HepG2 (cell line): Measurements from ENCODE around the gene PDS5B. TPM values are rescaled to one million over a fixed set of nuclear protein-coding genes. Genes with fewer than 3 reads are reported as not detected.

Experiments used
- DRAP1 ChIP-seq: IDR thresholded peaks from 2 replicates; pipeline ENCODE4 v1.6.1; 2016; ENCODE audit warnings: missing genetic modification reagents, missing compliant biosample characterization
- HDAC2 ChIP-seq: sonication (generic); formaldehyde crosslinking; IDR thresholded peaks from 2 replicates; pipeline ENCODE4 v1.4.0; 2020; ENCODE audit warnings: missing genetic modification reagents
- ISL2 ChIP-seq: sonication (generic); formaldehyde crosslinking; IDR thresholded peaks from 2 replicates; pipeline ENCODE4 v1.5.0; 2020; ENCODE audit warnings: missing genetic modification reagents
- KLF6 ChIP-seq: IDR thresholded peaks from 2 replicates; pipeline ENCODE4 v1.8.0; 2016; ENCODE audit warnings: missing biosample characterization, missing genetic modification reagents
- MAFG ChIP-seq: sonication (generic); formaldehyde crosslinking; IDR thresholded peaks from 2 replicates; pipeline ENCODE4 v1.5.1; 2020; ENCODE audit warnings: mild to moderate bottlenecking, missing genetic modification reagents
- MATR3 ChIP-seq: sonication (generic); formaldehyde crosslinking; IDR thresholded peaks from 2 replicates; pipeline ENCODE4 v1.4.0; 2020; ENCODE audit warnings: missing genetic modification reagents
- MED1 ChIP-seq: sonication (generic); formaldehyde crosslinking; IDR thresholded peaks from 2 replicates; pipeline ENCODE4 v1.4.0; 2020; ENCODE audit warnings: missing genetic modification reagents
- RORA ChIP-seq: sonication (generic); formaldehyde crosslinking; IDR thresholded peaks from 2 replicates; pipeline ENCODE4 v1.5.0; 2020; ENCODE audit warnings: mild to moderate bottlenecking, missing genetic modification reagents, moderate library complexity
- TARDBP ChIP-seq: sonication (generic); formaldehyde crosslinking; IDR thresholded peaks from 2 replicates; pipeline ENCODE4 v1.8.0; 2022; ENCODE audit warnings: mild to moderate bottlenecking, missing genetic modification reagents
- TBL1XR1 ChIP-seq: fragments of 150-350 bp; IDR thresholded peaks from 2 replicates; pipeline ENCODE4 v1.6.1; 2014; ENCODE audit warnings: borderline replicate concordance, low read length; ENCODE audit not compliant: partially characterized antibody
- TCF12 ChIP-seq, 2 experiments: fragments of 450-650 bp in 1 of 2; sonication (generic) in 1 of 2; formaldehyde crosslinking in 1 of 2; IDR thresholded peaks; 2 replicates each; pipeline versions ENCODE4 v1.6.1 to v1.8.0; 2017 to 2022; ENCODE audit warnings: antibody characterized with exemption in 1 of 2, mild to moderate bottlenecking in 1 of 2, missing genetic modification reagents in 1 of 2, moderate library complexity in 1 of 2
- ZHX2 ChIP-seq, 2 experiments: sonication (generic) in 1 of 2; formaldehyde crosslinking in 1 of 2; IDR thresholded peaks; 2 replicates each; pipeline versions ENCODE4 v1.6.1 to v1.9.0; 2014 to 2022; ENCODE audit warnings: antibody characterized with exemption in 1 of 2, borderline replicate concordance in 1 of 2, inconsistent platforms in 1 of 2, low read depth in 1 of 2, missing genetic modification reagents in 1 of 2
- ZNF432 ChIP-seq: sonication (generic); formaldehyde crosslinking; IDR thresholded peaks from 2 replicates; pipeline ENCODE4 v1.5.0; 2020; ENCODE audit warnings: missing genetic modification reagents, mild to moderate bottlenecking, borderline replicate concordance
- polyA plus RNA-seq, 8 experiments: library from polyadenylated mRNA; depleted of rRNA in 3 of 8; stranded (reverse) in 7 of 8; unstranded in 1 of 8; fragments of >200 nt; fragmentation: Illumina TruSeq in 4 of 8; extraction: Trizol in 4 of 8; gene quantifications; 2 replicates each; pipeline versions ENCODE4 v1.2.1 to v1.2.3, GENCODE V29; 2011 to 2016; ENCODE audit warnings: low read depth in 4 of 8, missing spikeins in 1 of 8, mixed read lengths in 1 of 8; ENCODE audit not compliant: insufficient read depth in 1 of 8
- total RNA-seq, 5 experiments: library from RNA; depleted of rRNA; stranded (reverse); fragments of >200 nt; fragmentation: Illumina TruSeq; extraction: Trizol; gene quantifications; 2 replicates each; pipeline ENCODE4 v1.2.3, GENCODE V29; 2016; ENCODE audit warnings: low read depth in 1 of 5
- TF ChIP-seq, protein P1 (sequence below): sonication (generic); formaldehyde crosslinking; IDR thresholded peaks from 2 replicates; pipeline ENCODE4 v1.9.0; 2021; ENCODE audit warnings: missing genetic modification reagents, mild to moderate bottlenecking, borderline replicate concordance
- TF ChIP-seq, protein P2 (sequence below): sonication (generic); formaldehyde crosslinking; conservative IDR thresholded peaks from 2 replicates; pipeline ENCODE4 v1.5.0; 2020; ENCODE audit warnings: missing genetic modification reagents
- TF ChIP-seq, protein P3 (sequence below): sonication (generic); formaldehyde crosslinking; IDR thresholded peaks from 2 replicates; pipeline ENCODE4 v1.4.0; 2020; ENCODE audit warnings: mild to moderate bottlenecking, missing genetic modification reagents

Gene PDS5B
- total and polyA plus RNA-seq, 2 of the 13 experiments (the other 11 are each of a cell fraction or from before 2014, with no cell fraction given): 5.8 to 24.6 TPM

GRCh38 chr13:32538621-32539246, 47.5 kb upstream of the PDS5B start, which contains the start of gene N4BP2L2 (continued):
- TF ChIP-seq DRAP1 (CRISPR knock-in tag) (peak; percentile 95), KLF6 (no peak; the same call in 1 of the 2 replicates), MED1 (CRISPR knock-in tag) (peak; percentile 45; the same call in 1 of the 2 replicates), MAFG (CRISPR knock-in tag) (no peak), ZHX2 (IDR thresholded peaks at IDR 0.05; ENCODE audit: low read depth) (peak; percentile 94), ZHX2 (CRISPR knock-in tag; IDR thresholded peaks at IDR 0.05; ENCODE audit: borderline replicate concordance) (0 out of 2 replicates have a peak, but pooled peaks have one; percentile 39), TCF12 (IDR thresholded peaks at IDR 0.05) (no peak), TCF12 (CRISPR knock-in tag; IDR thresholded peaks at IDR 0.05) (no peak), TBL1XR1 (peak; percentile 78), HDAC2 (CRISPR knock-in tag) (no peak; the same call in 1 of the 2 replicates), ISL2 (CRISPR knock-in tag) (peak; percentile 57), TARDBP (CRISPR knock-in tag) (peak; percentile 86), MATR3 (CRISPR knock-in tag) (no peak), RORA (CRISPR knock-in tag) (0 out of 2 replicates have a peak, but pooled peaks have one; percentile 10), ZNF432 (CRISPR knock-in tag) (no peak)
- TF ChIP-seq, protein P1, sequence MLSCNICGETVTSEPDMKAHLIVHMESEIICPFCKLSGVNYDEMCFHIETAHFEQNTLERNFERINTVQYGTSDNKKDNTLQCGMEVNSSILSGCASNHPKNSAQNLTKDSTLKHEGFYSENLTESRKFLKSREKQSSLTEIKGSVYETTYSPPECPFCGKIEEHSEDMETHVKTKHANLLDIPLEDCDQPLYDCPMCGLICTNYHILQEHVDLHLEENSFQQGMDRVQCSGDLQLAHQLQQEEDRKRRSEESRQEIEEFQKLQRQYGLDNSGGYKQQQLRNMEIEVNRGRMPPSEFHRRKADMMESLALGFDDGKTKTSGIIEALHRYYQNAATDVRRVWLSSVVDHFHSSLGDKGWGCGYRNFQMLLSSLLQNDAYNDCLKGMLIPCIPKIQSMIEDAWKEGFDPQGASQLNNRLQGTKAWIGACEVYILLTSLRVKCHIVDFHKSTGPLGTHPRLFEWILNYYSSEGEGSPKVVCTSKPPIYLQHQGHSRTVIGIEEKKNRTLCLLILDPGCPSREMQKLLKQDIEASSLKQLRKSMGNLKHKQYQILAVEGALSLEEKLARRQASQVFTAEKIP (CRISPR knock-in tag): no peak
- TF ChIP-seq, protein P2, sequence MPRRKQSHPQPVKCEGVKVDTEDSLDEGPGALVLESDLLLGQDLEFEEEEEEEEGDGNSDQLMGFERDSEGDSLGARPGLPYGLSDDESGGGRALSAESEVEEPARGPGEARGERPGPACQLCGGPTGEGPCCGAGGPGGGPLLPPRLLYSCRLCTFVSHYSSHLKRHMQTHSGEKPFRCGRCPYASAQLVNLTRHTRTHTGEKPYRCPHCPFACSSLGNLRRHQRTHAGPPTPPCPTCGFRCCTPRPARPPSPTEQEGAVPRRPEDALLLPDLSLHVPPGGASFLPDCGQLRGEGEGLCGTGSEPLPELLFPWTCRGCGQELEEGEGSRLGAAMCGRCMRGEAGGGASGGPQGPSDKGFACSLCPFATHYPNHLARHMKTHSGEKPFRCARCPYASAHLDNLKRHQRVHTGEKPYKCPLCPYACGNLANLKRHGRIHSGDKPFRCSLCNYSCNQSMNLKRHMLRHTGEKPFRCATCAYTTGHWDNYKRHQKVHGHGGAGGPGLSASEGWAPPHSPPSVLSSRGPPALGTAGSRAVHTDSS (CRISPR knock-in tag): no peak
- TF ChIP-seq, protein P3, sequence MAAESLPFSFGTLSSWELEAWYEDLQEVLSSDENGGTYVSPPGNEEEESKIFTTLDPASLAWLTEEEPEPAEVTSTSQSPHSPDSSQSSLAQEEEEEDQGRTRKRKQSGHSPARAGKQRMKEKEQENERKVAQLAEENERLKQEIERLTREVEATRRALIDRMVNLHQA: no peak
